ENCODE data around the gene RNF151. TPM values are rescaled to one million over a fixed set of nuclear protein-coding genes. Genes with fewer than 3 reads are reported as not detected.

The RNF151 gene
- total RNA-seq, 1 donor from 2014 or later = 0.39 TPM

Other genes starting within 250 kb of the RNF151 start
- 45.6 and 46.1 TPM in 2 replicates for gene NME3, start 195.3 kb upstream of the RNF151 start, total RNA-seq
- gene EME2, start 194.0 kb upstream of the RNF151 start, total RNA-seq = 26.1 and 26.2 TPM in 2 replicates
- 179 and 184 TPM in 2 replicates for gene MRPS34, start 193.7 kb upstream of the RNF151 start, total RNA-seq
- 27.1 and 28.3 TPM in 2 replicates for gene SPSB3, start 184.3 kb upstream of the RNF151 start, total RNA-seq
- 64.5 and 66.7 TPM in 2 replicates for gene NUBP2, start 183.9 kb upstream of the RNF151 start, total RNA-seq
- gene IGFALS, start 173.2 kb upstream of the RNF151 start, total RNA-seq = not detected in 2 replicates
- 60.3 and 67.6 TPM in 2 replicates for gene HAGH, start 140.0 kb upstream of the RNF151 start, total RNA-seq
- 17.6 and 20.8 TPM in 2 replicates for gene FAHD1, start 139.7 kb upstream of the RNF151 start, total RNA-seq
- gene MEIOB, start 94.7 kb upstream of the RNF151 start, total RNA-seq = not detected in 2 replicates
- not detected in 2 replicates for gene HS3ST6, start 48.4 kb upstream of the RNF151 start, total RNA-seq
- 33.5 and 35.0 TPM in 2 replicates for gene MSRB1, start 23.7 kb upstream of the RNF151 start, total RNA-seq
- gene RPL3L, start 12.2 kb upstream of the RNF151 start, total RNA-seq = 0.66 and 0.85 TPM in 2 replicates
- gene NDUFB10, start 7.3 kb upstream of the RNF151 start, total RNA-seq = 132 TPM in 2 replicates
- 3,560 and 3,687 TPM in 2 replicates for gene RPS2, start 2.0 kb upstream of the RNF151 start, total RNA-seq
- gene TBL3, start 5.2 kb downstream of the RNF151 start, total RNA-seq = 64.2 and 72.5 TPM in 2 replicates
- 0.21 and 0.23 TPM in 2 replicates for gene NOXO1, start 14.6 kb downstream of the RNF151 start, total RNA-seq
- 39.2 and 40.0 TPM in 2 replicates for gene GFER, start 17.3 kb downstream of the RNF151 start, total RNA-seq
- 21.1 and 21.3 TPM in 2 replicates for gene SYNGR3, start 23.1 kb downstream of the RNF151 start, total RNA-seq
- 82.0 and 83.3 TPM in 2 replicates for gene ZNF598, start 43.0 kb downstream of the RNF151 start, total RNA-seq
- 4.2 and 5.1 TPM in 2 replicates for gene NPW, start 52.9 kb downstream of the RNF151 start, total RNA-seq
- gene NHERF2, start 60.0 kb downstream of the RNF151 start, total RNA-seq = 2.3 and 2.6 TPM in 2 replicates
- 43.5 and 54.7 TPM in 2 replicates for gene NTHL1, start 81.0 kb downstream of the RNF151 start, total RNA-seq
- 89.7 and 92.8 TPM in 2 replicates for gene TSC2, start 81.1 kb downstream of the RNF151 start, total RNA-seq
- gene PKD1, start 169.0 kb downstream of the RNF151 start, total RNA-seq = 86.9 and 94.4 TPM in 2 replicates
- 0.46 and 0.59 TPM in 2 replicates for gene RAB26, start 181.8 kb downstream of the RNF151 start, total RNA-seq
- gene TRAF7, start 188.9 kb downstream of the RNF151 start, total RNA-seq = 69.8 and 70.7 TPM in 2 replicates
- 0.48 and 1.0 TPM in 2 replicates for gene CASKIN1, start 229.7 kb downstream of the RNF151 start, total RNA-seq
- gene MLST8, start 238.6 kb downstream of the RNF151 start, total RNA-seq = 54.3 and 56.4 TPM in 2 replicates
- 24.6 and 25.2 TPM in 2 replicates for gene BRICD5, start 244.0 kb downstream of the RNF151 start, total RNA-seq
- 36.1 and 37.7 TPM in 2 replicates for gene PGP, start 248.0 kb downstream of the RNF151 start, total RNA-seq

Data from activated T-helper 2 cell treated with anti-CD3 and anti-CD28 coated beads, Interferon-gamma antibody, Interleukin-2, Interleukin-4, amounts not matched to agents 10 μg/mL and 5 μg/mL and 100 μg/mL, durations not matched to agents 14 hours and 24 hours and 36 hours (primary cell).